ENCODE results near the gene KLHL17.

- TF ChIP-seq CTCF (IDR thresholded peaks at IDR 0.05) (no peak), POLR2A (IDR thresholded peaks at IDR 0.05) (no peak), POLR2AphosphoS5 (IDR thresholded peaks at IDR 0.05) (no peak)
These were observed 6.7 kb upstream of the KLHL17 start for GRCh38 chr1:953524-954320.

Data from prostate gland (tissue), 2 donors.